A549 (cell line): Measurements from ENCODE around the gene MYO1H. TPM values are rescaled to one million over a fixed set of nuclear protein-coding genes. Genes with fewer than 3 reads are reported as not detected.

ENCODE experiments used
- ATAC-seq, 2 experiments: fragments of 200-7000 bp in 1 of 2; fragments of >200 bp in 1 of 2; cut with Nextera tagmentation in 1 of 2; cut with Tn5 transposase in 1 of 2; 3 replicates each; pipeline versions ENCODE4 v1.8.0 to v1.9.1; 2018 to 2020; ENCODE audit warnings: mild to moderate bottlenecking in 1 of 2, moderate library complexity in 1 of 2
- CTCF ChIA-PET: fragments of 300-600 bp; sonication (Branson Sonifier 250); formaldehyde crosslinking; extraction: SDS; loops from one replicate; lab custom pipeline; 2021; ENCODE audit warnings: antibody characterized with exemption, inconsistent platforms; lab: Yijun Ruan, JAX
- POLR2A ChIA-PET: fragments of 350-600 bp; formaldehyde crosslinking; extraction: SDS; loops from one replicate; lab custom pipeline; 2021; ENCODE audit warnings: antibody characterized with exemption, inconsistent platforms; lab: Yijun Ruan, JAX
- DNase-seq, 2 experiments: peaks; one replicate each; pipeline versions ENCODE4 v3.0.0 to v3.0.0-alpha.2; 2011 to 2016; ENCODE audit warnings: low read depth in 1 of 2, low spot score in 1 of 2
- FAIRE-seq: peaks from 2 replicates; lab custom pipeline; 2011; peaks lifted over from hg19 to GRCh38; lab: Jason Lieb, UNC
- H3K27ac ChIP-seq, 2 experiments: fragments of >200 bp; sonication (Bioruptor Twin); formaldehyde crosslinking; 3 replicates each; pipeline ENCODE4 v1.5.1; 2016 to 2017
- H3K4me1 ChIP-seq: fragments of >200 bp; sonication (Bioruptor Twin); formaldehyde crosslinking; 3 replicates; pipeline ENCODE4 v1.6.1; 2016
- H3K4me2 ChIP-seq: fragments of >200 bp; sonication (Bioruptor Twin); formaldehyde crosslinking; 3 replicates; pipeline ENCODE4 v1.6.1; 2016
- H3K4me3 ChIP-seq: fragments of >200 bp; sonication (Bioruptor Twin); formaldehyde crosslinking; 3 replicates; pipeline ENCODE4 v1.5.1; 2016
- H3K9me3 ChIP-seq: fragments of >200 bp; sonication (Bioruptor Twin); formaldehyde crosslinking; 3 replicates; pipeline ENCODE4 v1.6.1; 2016
- CBX8 ChIP-seq: fragments of 200-600 bp; sonication (generic); IDR thresholded peaks from 2 replicates; pipeline ENCODE4 v1.6.1; 2016
- CEBPB ChIP-seq, 2 experiments: fragments of >200 bp in 1 of 2; sonication (Bioruptor Twin) in 1 of 2; formaldehyde crosslinking in 1 of 2; IDR thresholded peaks; 2 replicates each; pipeline ENCODE4 v1.6.1; 2012 to 2016
- CHD4 ChIP-seq: fragments of 200-600 bp; sonication (generic); IDR thresholded peaks from 2 replicates; pipeline ENCODE4 v1.6.1; 2016; ENCODE audit warnings: antibody characterized with exemption, mild to moderate bottlenecking, borderline replicate concordance
- EP300 ChIP-seq, 2 experiments: fragments of >200 bp; sonication (Bioruptor Twin); formaldehyde crosslinking; IDR thresholded peaks; 2 replicates in 1 of 2; 3 replicates in 1 of 2; pipeline ENCODE4 v1.6.1; 2016 to 2017
- FOSL2 ChIP-seq, 2 experiments: fragments of 450-650 bp in 1 of 2; fragments of >200 bp in 1 of 2; sonication (Bioruptor Twin) in 1 of 2; formaldehyde crosslinking; IDR thresholded peaks; 2 replicates each; pipeline versions ENCODE4 v1.5.0 to v1.6.1; 2016 to 2020; ENCODE audit warnings: mild to moderate bottlenecking in 1 of 2, moderate library complexity in 1 of 2
- FOXS1 ChIP-seq: fragments of 250-450 bp; sonication (Bioruptor Pico); IDR thresholded peaks from 2 replicates; pipeline ENCODE4 v1.5.0; 2020; ENCODE audit warnings: mild to moderate bottlenecking, moderate library complexity
- HDAC2 ChIP-seq: fragments of 200-600 bp; sonication (generic); IDR thresholded peaks from 2 replicates; pipeline ENCODE4 v1.6.1; 2016
- HOXB5 ChIP-seq: fragments of 250-450 bp; sonication (Bioruptor Pico); IDR thresholded peaks from 2 replicates; pipeline ENCODE4 v1.5.0; 2020; ENCODE audit warnings: mild to moderate bottlenecking, moderate library complexity
- JUNB ChIP-seq: fragments of >200 bp; sonication (Bioruptor Twin); formaldehyde crosslinking; IDR thresholded peaks from 2 replicates; pipeline ENCODE4 v1.6.1; 2016
- KDM1A ChIP-seq: fragments of 200-600 bp; sonication (generic); IDR thresholded peaks from 2 replicates; pipeline ENCODE4 v1.6.1; 2016; ENCODE audit warnings: low read depth, mild to moderate bottlenecking
- MAZ ChIP-seq: fragments of 150-350 bp; IDR thresholded peaks from 2 replicates; pipeline ENCODE4 v1.6.1; 2014; ENCODE audit warnings: antibody characterized with exemption, low read depth, low read length, borderline replicate concordance
- POLR2AphosphoS2 ChIP-seq: conservative IDR thresholded peaks from 2 replicates; pipeline ENCODE4 v1.6.1; 2012; ENCODE audit warnings: low read length, improper control_type of control experiment, inconsistent platforms
- RCOR1 ChIP-seq: fragments of 150-350 bp; IDR thresholded peaks from 2 replicates; pipeline ENCODE4 v1.6.1; 2014; ENCODE audit warnings: antibody characterized with exemption, low read length, low read depth
- RNF2 ChIP-seq: fragments of 200-600 bp; sonication (generic); IDR thresholded peaks from 2 replicates; pipeline ENCODE4 v1.6.1; 2016; ENCODE audit warnings: low read depth, mild to moderate bottlenecking, antibody characterized with exemption, moderate library complexity, borderline replicate concordance
- SMC3 ChIP-seq: fragments of >200 bp; sonication (Bioruptor Twin); formaldehyde crosslinking; IDR thresholded peaks from 3 replicates; pipeline ENCODE4 v1.6.1; 2018; ENCODE audit warnings: inconsistent platforms
- TFCP2L1 ChIP-seq: fragments of 250-450 bp; sonication (Bioruptor Pico); IDR thresholded peaks from 2 replicates; pipeline ENCODE4 v1.5.0; 2021; ENCODE audit warnings: mild to moderate bottlenecking
- ZC3H11A ChIP-seq: fragments of 450-650 bp; IDR thresholded peaks from 2 replicates; pipeline ENCODE4 v1.6.1; 2014; ENCODE audit warnings: antibody characterized with exemption, mild to moderate bottlenecking
- ZFP36 ChIP-seq: fragments of 450-650 bp; IDR thresholded peaks from 2 replicates; pipeline ENCODE4 v1.6.1; 2014; ENCODE audit warnings: borderline replicate concordance; ENCODE audit not compliant: partially characterized antibody
- ZSCAN20 ChIP-seq: fragments of 250-450 bp; sonication (Bioruptor Pico); IDR thresholded peaks from 2 replicates; pipeline ENCODE4 v1.8.0; 2022; ENCODE audit warnings: mild to moderate bottlenecking, moderate library complexity
- WGBS: methylation state at CpG from one replicate; pipeline ENCODE4 v1.1.6; 2017; ENCODE audit errors: missing lambda C conversion rate; 5-methylcytosine and 5-hydroxymethylcytosine counted together
- polyA plus RNA-seq, 4 experiments: library from polyadenylated mRNA; depleted of rRNA in 3 of 4; stranded (reverse); fragments of >200 nt; fragmentation: RNase III in 1 of 4; extraction: RNeasy Plus Mini Kit Qiagen cat#74134 plus additional on column Dnase treatment in 1 of 4; gene quantifications; 2 replicates in 3 of 4; 3 replicates in 1 of 4; pipeline ENCODE4 v1.2.3, GENCODE V29; 2011 to 2017
- TF ChIP-seq, protein P1 (sequence below): IDR thresholded peaks from 2 replicates; pipeline ENCODE4 v1.6.1; 2012; ENCODE audit warnings: low read depth, borderline replicate concordance
- TF ChIP-seq, protein P2 (sequence below): fragments of >200 bp; sonication (Bioruptor Twin); formaldehyde crosslinking; IDR thresholded peaks from 3 replicates; pipeline ENCODE4 v1.6.1; 2016
- TF ChIP-seq, protein P3 (sequence below): fragments of >200 bp; sonication (Bioruptor Twin); formaldehyde crosslinking; IDR thresholded peaks from 2 replicates; pipeline ENCODE4 v1.6.1; 2016
- TF ChIP-seq, protein P4 (sequence below): fragments of 150-350 bp; IDR thresholded peaks from 2 replicates; pipeline ENCODE4 v1.6.1; 2014; ENCODE audit warnings: low read depth, mild to moderate bottlenecking, low read length

The MYO1H gene
- polyA plus RNA-seq, 2 of the 4 experiments (the other 2 are of a cell fraction): not detected

DNA sequence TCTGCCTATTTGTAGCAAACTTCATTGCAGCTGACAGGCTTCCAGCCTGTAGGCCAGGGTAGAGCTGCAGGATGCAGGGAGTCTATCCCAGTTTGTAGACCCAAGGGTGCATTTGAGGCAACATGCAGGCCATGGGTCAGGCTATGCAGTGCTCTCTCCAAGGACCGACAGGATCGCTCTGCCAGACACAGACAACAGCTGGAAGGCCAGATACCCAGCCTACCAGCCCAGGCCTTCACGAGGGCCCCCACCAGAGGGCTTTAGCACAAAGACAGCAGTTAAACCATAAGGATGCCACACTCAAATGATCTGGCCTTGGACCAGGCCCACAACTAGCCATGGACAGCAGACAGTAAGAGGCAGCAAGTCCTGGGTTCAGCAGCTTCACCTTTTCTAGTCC, 119.1 kb downstream of the MYO1H start:
- POLR2A ChIA-PET: no interaction called here
- FAIRE-seq: no peak

DNA sequence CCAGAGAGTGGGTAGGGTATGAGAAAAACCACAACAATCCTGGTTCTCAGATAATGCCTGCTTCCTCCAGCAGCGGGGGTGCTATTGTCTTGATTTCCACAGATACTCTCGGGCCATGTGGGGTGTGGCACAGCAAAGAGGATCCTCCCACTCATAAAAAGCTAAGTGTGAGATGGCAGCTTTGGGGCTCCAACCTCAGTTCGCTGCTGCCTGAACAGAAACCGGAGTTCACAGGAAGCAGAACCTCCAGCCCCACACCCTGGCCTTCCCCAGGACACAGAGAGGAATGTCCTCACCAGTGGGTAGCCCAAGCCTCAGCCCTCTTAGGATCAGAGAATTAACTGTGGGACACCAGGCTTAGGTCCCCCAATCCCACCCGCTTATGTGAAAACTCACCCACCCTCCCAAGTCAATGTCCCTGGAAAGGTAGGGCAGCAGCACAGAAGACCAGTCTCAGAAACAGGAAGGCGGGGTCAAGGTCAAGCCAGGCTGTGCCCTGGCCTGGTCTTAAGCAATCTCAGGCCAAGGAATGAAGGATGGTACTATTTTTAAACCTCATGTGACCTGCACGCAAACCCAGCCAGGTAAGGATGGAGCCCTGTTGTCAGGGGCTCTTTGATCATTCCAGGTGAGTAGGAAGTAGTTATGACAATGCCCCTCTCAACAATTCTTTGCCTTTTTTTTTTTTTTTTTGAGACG, 120.4 kb downstream of the MYO1H start:
- Histone ChIP-seq H3K4me1 (peaks cover 13% of the 10 kb centered on the region), H3K4me3 (no peak overlapping the region), H3K9me3 (no peaks in the 10 kb centered on the region), H3K4me2 (no peak overlapping the region), H3K27ac (no peak overlapping the region)
- FAIRE-seq (no peak), DNase-seq (no peak), ATAC-seq (no peak)
- WGBS: 85% methylated on average over 7 of the region's 8 CpGs
- ChIA-PET CTCF (interaction anchor here (0.7 to 6.1 kb wide), 5 partner anchors 9 to 129 kb away, joined by 3 to 21 read pairs (median 3); partner anchors contain the start of gene KCTD10), POLR2A (no interaction called here)
- TF ChIP-seq CBX8 (no peak), RNF2 (no peak), FOXS1 (CRISPR knock-in tag) (no peak), ZFP36 (no peak), TFCP2L1 (CRISPR knock-in tag) (no peak), HDAC2 (no peak), ZC3H11A (no peak)
- TF ChIP-seq, protein P1, sequence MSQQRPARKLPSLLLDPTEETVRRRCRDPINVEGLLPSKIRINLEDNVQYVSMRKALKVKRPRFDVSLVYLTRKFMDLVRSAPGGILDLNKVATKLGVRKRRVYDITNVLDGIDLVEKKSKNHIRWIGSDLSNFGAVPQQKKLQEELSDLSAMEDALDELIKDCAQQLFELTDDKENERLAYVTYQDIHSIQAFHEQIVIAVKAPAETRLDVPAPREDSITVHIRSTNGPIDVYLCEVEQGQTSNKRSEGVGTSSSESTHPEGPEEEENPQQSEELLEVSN: no peak

More for the DNA sequence above, 119.1 kb downstream of the MYO1H start:
- no peak overlapping the region for H3K27ac ChIP-seq
- ATAC-seq: no peak
- no peak for DNase-seq
- TF ChIP-seq, protein P2, sequence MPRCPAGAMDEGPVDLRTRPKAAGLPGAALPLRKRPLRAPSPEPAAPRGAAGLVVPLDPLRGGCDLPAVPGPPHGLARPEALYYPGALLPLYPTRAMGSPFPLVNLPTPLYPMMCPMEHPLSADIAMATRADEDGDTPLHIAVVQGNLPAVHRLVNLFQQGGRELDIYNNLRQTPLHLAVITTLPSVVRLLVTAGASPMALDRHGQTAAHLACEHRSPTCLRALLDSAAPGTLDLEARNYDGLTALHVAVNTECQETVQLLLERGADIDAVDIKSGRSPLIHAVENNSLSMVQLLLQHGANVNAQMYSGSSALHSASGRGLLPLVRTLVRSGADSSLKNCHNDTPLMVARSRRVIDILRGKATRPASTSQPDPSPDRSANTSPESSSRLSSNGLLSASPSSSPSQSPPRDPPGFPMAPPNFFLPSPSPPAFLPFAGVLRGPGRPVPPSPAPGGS: no peak
- TF ChIP-seq MAZ: no peak
- TF ChIP-seq, protein P3, sequence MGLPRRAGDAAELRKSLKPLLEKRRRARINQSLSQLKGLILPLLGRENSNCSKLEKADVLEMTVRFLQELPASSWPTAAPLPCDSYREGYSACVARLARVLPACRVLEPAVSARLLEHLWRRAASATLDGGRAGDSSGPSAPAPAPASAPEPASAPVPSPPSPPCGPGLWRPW: no peak
- 83% methylated on average over 3 of the region's 3 CpGs for WGBS
- peaks cover 26% of the 10 kb centered on the region for H3K4me1 ChIP-seq
- no peak overlapping the region for H3K4me3 ChIP-seq
- H3K9me3 ChIP-seq: no peaks in the 10 kb centered on the region
- CTCF ChIA-PET: interaction anchor here (0.8 to 1.0 kb wide), 2 partner anchors 10 to 13 kb away, joined by 3 read pairs; partner anchors contain the start of gene KCTD10
- no peak overlapping the region for H3K4me2 ChIP-seq

DNA sequence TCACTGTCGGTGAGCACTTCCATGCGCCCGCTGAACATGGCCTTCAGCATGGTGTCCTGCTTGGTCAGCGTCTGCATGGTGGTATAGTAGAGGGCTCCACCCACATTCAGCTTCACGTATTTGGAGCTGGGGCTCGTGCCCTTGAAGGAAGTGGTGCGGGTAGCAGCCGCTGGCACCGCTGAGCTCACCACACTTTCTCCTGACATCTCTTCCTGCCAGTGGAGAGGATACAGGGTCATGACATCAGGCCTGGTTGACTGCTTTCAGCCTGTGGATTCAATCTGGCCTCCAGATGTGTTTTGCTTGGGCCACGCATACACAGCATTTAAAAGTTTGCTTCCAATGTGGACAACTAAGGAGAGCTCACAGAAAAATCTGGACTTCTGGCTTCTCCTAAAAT, 121.8 kb downstream of the MYO1H start:
- no peak overlapping the region for H3K4me3 ChIP-seq
- 92% methylated on average over 10 of the region's 10 CpGs for WGBS
- CTCF ChIA-PET: interaction anchor here (0.7 to 6.1 kb wide), 6 partner anchors 8 to 127 kb away, joined by 3 to 21 read pairs (median 6); no protein-coding TSS in a partner anchor
- POLR2A ChIA-PET: no interaction called here
- TF ChIP-seq, protein P2: no peak
- TF ChIP-seq ZSCAN20: no peak
- no peak for TF ChIP-seq KDM1A
- TF ChIP-seq, all 56 proteins: peak for 0
- no peak overlapping the region for H3K27ac ChIP-seq
- no peaks in the 10 kb centered on the region for H3K9me3 ChIP-seq
- no peak for FAIRE-seq
- H3K4me2 ChIP-seq: no peak overlapping the region
- ATAC-seq: no peak
- no peaks in the 10 kb centered on the region; the same call in 2 of the 3 replicates for H3K4me1 ChIP-seq
- no peak for DNase-seq

DNA sequence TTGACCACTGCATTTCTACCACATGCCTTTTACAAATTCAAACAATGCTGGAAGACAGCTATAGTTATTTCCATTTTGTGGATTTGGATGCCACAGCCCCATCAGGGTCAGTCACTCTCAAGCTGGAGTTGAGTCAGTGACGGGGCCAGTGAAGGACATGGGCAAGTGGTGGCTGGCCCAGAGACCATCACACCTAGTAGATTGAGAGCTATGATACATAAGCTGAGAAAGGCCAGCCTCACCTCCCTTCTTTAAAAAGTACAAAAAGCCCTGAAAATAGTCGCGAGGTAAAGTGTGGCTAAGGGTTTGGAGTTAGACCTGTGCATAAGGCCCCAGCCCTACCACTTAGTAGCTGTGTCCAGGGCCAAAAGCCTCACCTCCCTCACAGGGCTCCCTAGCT, 125.3 kb downstream of the MYO1H start:
- ChIA-PET POLR2A (no interaction called here), CTCF (interaction anchor here (0.9 to 6.1 kb wide), 4 partner anchors 38 to 45 kb away, joined by 3 to 21 read pairs (median 4); no protein-coding TSS in a partner anchor)
- Histone ChIP-seq H3K27ac (no peak overlapping the region), H3K4me3 (no peak overlapping the region), H3K4me1 (peaks cover 9% of the 10 kb centered on the region; the same call in 2 of the 3 replicates), H3K4me2 (no peak overlapping the region), H3K9me3 (no peaks in the 10 kb centered on the region)
- TF ChIP-seq RNF2 (no peak), CHD4 (no peak), HOXB5 (CRISPR knock-in tag) (no peak), RCOR1 (no peak), EP300 (IDR thresholded peaks at IDR 0.05) (no peak), FOSL2 (IDR thresholded peaks at IDR 0.05) (no peak), FOSL2 (CRISPR knock-in tag; IDR thresholded peaks at IDR 0.05) (no peak), CEBPB (IDR thresholded peaks at IDR 0.05) (no peak), JUNB (no peak), SMC3 (no peak), POLR2AphosphoS2 (no peak)
- TF ChIP-seq, protein P2: no peak
- TF ChIP-seq, protein P4, sequence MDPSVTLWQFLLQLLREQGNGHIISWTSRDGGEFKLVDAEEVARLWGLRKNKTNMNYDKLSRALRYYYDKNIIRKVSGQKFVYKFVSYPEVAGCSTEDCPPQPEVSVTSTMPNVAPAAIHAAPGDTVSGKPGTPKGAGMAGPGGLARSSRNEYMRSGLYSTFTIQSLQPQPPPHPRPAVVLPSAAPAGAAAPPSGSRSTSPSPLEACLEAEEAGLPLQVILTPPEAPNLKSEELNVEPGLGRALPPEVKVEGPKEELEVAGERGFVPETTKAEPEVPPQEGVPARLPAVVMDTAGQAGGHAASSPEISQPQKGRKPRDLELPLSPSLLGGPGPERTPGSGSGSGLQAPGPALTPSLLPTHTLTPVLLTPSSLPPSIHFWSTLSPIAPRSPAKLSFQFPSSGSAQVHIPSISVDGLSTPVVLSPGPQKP: no peak
- FAIRE-seq (no peak), DNase-seq (no peak), ATAC-seq (no peak)
- WGBS: 98% methylated on average over 3 of the region's 3 CpGs
